Effector CD8-positive, alpha-beta T cell (primary cell): ENCODE data around the gene NFKB1.
"Not testable (repeated sequence)": the region's sequence is repeated elsewhere in the genome, so short reads cannot be mapped to it uniquely, and the experiment has no call there.

Experiments
- DNase-seq: peaks from one replicate; lab custom pipeline; 2025; lab: John Stamatoyannopoulos, UW

Gene NFKB1

DNA sequence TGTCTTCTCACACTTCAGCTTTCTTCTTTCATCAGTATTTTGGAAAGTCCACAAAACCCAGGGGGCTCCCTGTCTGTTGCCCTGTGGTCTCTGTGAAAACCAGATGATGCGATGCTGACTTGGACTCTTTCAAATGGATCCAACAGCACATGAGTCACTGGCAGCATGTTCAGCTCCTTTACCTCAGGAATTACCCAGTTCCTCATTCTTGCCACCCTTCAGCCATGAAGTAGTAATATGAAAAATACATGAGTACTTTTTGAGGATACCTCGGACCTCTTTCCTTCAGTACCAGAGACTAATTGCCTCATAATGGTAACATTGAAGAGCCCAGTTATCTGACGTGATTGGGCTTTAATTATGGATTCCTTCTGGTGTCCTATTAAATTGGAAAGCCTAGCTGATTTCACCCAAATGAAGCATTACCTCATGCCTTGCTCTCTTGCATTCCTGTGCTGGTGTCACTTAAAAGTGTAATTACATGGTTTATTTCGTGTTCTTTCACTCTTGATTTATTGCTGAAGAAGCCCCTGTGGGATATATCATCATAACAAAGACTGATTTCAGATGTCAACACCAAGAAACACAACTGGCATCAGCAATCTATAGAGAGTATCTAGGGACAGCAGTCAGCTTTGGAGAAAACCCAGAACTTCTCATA lies 63.4 kb downstream of the NFKB1 start:
- DNase-seq = no peak

- no peak for DNase-seq
Measured at GRCh38 chr4:102565696-102566095, 64.5 kb downstream of the NFKB1 start.

DNA sequence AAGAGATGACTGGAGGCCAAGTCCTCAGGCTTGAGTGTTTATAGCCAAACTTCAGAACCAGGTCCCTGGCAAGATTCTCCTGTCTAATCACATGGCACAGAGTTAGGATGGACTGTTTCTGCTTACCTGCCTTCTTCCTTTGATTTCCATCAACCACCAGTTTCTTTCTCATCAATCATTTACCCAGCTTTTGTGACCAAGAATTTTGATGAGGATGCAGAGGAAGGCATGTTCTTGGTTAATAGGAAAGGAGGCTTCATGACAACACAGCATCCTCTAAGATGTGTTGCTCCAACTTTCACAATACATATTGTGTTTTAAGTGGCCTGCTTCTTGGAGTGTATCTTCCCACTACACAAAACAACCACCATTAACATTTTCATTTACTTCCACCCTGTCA lies 65.3 kb downstream of the NFKB1 start:
- no peak for DNase-seq

DNA sequence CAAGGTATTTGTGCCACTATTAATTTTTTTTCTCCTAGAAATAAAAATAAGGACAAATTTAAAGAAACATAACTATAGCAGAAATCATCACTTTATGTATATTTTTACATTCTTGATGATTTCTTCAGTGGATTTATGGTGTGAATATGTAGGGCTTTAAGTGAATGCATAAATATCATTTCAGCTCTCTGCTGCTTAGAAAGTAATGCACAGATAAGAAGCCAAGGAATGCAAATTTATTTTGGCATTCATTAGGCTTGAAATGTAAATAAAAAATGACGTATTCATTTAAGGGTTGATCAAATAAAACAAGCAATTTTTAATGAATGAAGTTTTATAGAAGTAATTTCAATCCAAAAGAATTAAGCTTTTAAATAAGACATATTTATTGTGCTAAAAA lies 66.3 kb downstream of the NFKB1 start:
- DNase-seq = no peak

- DNase-seq = no peak
Measured at GRCh38 chr4:102569200-102569599, 68.0 kb downstream of the NFKB1 start.

DNA sequence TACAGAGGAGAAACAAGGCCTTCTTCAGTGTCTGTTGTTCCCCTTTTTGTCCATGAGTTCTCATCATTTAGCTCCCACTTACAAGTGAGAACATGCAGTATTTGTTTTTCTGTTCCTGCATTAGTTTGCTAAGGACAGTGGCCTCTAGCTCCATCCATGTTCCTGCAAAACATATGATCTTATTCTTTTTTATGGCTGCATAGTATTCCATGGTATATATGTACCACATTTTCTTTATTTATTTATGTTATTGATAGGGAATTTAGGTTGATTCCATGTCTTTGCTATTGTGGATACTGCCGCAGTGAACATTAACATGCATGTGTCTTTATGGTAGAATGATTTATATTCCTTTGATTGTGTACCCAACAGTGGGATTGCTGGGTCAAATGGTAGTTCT lies 69.1 kb downstream of the NFKB1 start:
- DNase-seq = not testable (repeated sequence)

DNA sequence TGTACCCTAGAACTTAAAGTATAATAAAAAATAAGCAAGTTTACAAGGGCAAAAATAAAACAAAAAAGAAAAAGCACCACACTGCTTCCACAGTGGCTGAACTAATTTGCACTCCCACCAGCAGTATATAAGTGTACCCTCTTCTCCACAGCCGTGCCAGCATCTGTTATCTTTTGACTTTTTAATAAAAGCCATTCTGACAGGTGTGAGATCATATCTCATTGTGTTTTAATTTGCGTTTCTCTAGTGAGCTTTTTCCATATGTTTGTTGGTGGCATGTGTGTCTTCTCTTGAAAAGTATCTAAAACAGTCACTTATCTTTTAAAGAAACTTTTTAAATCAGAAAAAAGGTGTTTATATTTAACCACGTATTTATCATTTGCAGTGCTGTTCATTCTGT lies 71.3 kb downstream of the NFKB1 start:
- no peak for DNase-seq

- DNase-seq = no peak
Measured at GRCh38 chr4:102574317-102574716, 73.2 kb downstream of the NFKB1 start.

DNA sequence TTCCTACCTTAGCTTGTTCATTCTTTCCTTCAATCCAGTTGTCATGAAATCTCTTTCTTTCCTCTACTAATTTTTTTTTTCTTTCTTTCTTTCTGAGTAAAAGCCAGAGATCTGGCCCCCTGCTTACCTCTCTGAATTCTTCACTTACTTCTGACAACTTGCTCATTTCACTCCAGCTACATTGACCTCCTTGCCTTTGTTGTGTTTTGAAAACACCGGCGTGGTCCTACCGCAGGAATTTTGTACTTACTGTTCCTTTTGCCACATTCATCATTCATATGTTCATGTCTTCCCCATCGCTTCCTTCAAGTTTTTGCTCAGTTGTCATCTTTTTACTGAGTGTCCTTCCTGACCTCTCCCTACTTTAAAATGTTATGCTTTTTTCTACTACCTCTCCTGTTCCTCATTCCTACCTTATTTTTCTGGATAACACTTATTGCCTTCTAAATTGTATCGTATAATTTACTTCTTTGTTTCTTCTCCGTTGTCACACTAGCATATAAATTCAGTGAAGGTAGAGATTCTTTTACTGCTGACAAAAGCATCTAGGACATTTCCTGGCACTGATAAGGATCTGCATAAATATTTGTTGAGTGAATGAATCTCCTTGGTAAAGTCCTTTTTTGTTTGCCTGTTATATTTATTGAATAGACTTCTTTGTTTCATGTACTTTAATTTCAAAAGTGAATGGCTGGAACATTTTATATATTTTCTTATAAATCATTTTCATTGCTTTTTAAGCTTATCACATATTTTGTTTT lies 74.4 kb downstream of the NFKB1 start:
- DNase-seq = no peak

DNA sequence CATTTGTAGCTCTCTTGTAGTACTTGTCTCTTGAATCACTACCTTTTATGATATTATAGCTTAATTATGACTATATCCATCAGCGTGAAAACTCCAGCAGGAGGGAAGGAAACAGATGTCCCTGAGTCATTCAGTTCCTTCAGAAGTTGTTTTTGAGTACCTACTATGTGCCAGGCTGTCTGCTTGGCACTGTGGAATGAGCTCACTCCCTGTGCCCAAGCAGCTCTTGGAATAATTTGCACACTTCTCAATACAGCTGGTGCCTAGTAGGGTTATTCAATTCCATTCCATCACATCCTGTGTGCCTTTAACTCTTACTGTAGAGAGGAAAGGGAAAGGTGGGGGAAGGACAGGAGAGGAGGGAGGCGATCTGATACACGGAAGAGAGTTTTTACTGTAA lies 77.1 kb downstream of the NFKB1 start:
- DNase-seq = no peak

DNA sequence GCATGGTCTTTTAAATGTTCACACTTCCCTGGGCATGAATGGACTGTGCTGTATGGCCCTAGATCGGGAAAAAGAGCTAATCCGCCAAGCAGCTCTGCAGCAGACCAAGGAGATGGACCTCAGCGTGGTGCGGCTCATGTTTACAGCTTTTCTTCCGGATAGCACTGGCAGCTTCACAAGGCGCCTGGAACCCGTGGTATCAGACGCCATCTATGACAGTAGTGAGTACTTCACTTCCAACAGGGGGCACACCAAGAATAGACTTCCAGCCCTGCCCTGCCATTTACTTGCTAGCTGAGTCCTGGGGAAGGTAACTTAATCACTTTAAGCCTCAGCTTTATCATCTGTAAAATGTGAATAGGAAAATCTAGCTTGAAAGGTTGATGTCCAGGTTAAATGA lies 77.7 kb downstream of the NFKB1 start:
- no peak for DNase-seq

DNA sequence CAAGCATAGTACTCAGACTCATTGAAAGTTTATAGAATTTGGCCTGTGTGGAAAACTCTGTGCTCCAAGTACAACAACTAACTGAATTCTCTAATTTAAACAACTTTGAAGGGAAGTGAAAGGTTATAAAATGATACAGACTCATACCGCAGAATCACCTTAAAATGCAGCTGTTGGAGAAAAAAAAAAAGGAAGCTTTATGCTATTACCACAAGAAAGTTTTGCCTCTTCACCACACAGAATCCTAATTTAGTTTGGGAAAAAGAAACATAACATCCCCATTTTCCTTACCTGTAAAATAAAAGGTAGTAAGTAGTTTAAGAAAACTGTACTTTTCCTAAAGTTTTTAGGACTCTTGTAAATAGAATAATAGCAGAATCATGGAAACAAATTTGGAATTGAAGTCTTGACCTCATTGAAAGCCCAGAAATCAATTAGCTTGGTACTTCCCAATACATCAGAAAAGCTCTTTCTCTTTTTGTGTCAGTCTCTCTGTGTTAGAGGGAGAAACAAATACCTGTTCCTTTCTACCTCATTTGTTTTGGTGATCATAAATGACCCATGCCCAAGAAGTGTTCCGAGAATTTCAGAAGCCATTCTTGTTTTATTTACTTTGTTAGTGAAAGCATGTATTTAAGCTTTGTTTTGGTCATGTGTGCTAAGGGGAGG lies 78.8 kb downstream of the NFKB1 start:
- no peak for DNase-seq

DNA sequence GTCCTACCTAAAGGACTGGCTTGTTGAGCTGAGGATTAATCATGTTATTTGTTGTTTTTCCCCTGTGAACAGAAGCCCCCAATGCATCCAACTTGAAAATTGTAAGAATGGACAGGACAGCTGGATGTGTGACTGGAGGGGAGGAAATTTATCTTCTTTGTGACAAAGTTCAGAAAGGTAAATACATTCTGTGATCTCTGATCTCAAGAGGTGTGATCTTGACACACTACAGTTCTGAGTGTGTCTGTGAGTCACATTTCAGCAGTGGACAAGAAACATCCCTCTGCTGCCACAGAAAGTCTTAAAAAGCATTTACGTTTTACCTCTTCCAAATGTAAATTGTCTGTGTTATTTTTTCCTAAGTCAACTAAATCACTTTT lies 79.3 kb downstream of the NFKB1 start:
- DNase-seq = no peak

DNA sequence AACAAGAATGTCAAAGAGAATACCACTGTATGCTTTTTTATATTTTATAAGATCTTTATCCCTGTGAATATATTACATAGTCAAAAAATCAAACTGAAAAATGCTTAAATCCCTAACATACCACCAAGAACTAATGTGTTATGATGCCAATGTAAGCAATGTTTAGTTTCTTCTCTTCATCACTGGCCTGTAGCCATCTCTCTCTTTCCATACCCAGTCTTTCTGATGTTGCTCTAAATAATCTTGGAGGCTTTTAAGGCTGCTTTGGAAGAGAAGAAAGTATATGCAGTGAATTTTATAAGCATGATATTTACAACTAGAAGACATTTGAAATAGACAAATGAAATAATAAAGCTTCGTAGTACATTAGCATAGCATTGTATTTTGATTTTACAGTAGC lies 82.9 kb downstream of the NFKB1 start:
- DNase-seq = no peak

DNA sequence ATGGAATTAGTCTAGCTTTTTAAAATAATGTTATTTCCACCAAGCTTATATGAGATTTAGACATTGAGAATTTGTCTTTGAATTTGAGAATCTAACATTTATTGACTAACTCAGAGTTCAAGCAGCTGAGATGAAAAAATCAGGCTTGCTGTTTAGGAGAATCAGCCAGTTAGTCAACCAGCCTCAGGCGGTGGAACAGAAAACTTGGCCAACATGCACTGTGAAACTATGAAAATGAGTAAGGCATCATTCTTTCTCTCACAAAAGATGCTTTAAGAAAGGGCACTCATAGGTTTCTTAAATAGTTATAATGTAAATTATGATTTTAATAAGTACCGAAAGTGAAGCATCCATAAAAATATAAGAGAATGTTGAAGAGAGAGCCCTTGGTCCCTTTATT lies 84.2 kb downstream of the NFKB1 start:
- no peak for DNase-seq

DNA sequence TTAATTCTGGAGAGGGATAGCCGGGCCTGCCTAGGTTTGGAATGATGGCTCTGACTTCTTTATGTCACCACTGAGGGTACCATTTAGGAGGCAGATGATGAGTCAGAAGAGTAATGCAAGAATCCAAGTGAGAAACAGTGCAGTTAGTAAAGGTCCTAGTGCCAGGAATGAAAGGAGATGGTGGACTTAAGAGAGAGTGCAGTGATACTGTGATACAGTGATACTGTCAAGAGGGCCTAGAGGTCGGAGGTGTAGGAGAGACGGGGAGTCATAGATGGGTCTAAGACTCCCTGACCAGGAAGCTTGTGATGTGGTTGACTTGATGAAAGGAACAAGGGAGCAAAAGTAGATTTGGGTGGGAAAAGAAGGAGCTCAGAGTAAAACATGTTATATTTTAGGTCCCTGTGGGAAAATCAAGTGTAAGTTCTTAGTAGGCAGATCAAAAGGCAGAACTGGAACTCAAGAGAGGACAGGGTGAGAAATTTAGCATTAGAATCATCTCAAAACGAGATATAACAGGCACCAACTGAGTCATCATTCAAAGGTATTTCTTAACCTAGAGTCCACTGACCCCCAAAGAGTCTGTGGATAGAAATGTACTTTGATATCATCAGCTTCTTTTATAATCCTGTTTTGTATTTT lies 85.0 kb downstream of the NFKB1 start:
- DNase-seq = no peak

DNA sequence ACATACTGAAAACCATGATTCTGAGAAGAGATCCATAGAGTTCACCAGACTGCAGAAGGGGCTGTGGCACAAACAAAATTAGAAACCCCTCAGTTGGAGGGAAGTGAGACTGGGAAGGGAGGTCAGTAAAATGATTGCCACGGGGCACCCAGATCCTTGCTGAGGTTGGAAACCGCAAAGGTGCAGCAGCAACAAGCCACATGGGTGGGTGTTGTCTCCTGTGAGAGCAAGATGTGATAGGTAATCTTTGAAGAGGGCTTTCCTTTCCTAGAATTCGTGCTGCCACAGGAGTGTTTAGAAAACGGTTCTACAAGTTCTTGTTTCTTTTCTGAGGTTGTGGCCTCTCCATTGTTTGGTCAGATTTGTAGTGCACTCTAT lies 85.5 kb downstream of the NFKB1 start:
- DNase-seq = no peak

DNA sequence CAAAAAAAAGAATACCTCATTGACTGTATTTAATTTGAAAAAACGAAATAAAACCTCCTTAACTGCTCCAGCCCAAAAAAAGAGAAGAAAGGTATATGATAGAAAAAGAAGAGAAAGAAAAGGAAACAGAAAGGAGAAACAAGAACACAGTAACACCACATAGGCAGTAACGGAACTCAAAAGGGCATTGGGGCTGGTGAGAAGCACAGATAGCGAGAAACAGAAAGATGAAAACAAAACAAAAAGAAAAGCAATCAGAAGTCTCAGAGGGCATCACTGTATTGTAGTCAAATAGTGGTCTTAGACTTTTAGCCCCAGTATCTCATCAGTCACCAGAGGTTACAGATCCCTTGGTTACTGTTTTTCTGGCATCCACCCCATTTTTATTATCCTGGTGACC lies 88.6 kb downstream of the NFKB1 start:
- no peak for DNase-seq

- no peak for DNase-seq
Measured at GRCh38 chr4:102592256-102592655, 91.1 kb downstream of the NFKB1 start.

GRCh38 chr4:102593147-102593546 lies 92.0 kb downstream of the NFKB1 start:
- DNase-seq = no peak

GRCh38 chr4:102594000-102594399 lies 92.8 kb downstream of the NFKB1 start:
- no peak for DNase-seq

- DNase-seq = no peak
Measured at GRCh38 chr4:102596532-102596931, 95.4 kb downstream of the NFKB1 start.
